ENCODE results near the gene ACOT4.

DNA sequence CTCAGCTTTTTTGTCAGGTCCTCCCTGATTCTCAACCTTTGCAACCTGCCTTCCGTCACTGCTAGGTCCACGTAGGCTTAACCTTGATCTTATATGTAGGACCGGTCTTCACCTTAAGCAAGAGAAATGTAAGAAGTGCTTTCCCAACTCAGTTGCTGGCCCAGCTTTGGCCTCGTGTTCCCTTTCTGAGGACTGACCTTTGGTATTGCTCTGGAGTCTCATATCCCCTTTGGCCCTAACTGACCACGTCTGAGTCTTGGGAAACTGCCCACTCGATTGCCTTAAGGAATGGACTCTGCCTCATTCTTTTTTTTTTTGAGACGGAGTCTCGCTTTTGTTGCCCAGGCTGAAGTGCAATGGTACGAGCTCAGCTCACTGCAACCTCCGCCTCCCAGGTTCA lies 28.6 kb downstream of the ACOT4 start:
- TF ChIP-seq, protein P1, sequence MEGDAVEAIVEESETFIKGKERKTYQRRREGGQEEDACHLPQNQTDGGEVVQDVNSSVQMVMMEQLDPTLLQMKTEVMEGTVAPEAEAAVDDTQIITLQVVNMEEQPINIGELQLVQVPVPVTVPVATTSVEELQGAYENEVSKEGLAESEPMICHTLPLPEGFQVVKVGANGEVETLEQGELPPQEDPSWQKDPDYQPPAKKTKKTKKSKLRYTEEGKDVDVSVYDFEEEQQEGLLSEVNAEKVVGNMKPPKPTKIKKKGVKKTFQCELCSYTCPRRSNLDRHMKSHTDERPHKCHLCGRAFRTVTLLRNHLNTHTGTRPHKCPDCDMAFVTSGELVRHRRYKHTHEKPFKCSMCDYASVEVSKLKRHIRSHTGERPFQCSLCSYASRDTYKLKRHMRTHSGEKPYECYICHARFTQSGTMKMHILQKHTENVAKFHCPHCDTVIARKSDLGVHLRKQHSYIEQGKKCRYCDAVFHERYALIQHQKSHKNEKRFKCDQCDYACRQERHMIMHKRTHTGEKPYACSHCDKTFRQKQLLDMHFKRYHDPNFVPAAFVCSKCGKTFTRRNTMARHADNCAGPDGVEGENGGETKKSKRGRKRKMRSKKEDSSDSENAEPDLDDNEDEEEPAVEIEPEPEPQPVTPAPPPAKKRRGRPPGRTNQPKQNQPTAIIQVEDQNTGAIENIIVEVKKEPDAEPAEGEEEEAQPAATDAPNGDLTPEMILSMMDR (IDR thresholded peaks at IDR 0.05) = no peak
- TF ChIP-seq EP300 (IDR thresholded peaks at IDR 0.05) (no peak), POLR2A (IDR thresholded peaks at IDR 0.05) (no peak), POLR2AphosphoS5 (IDR thresholded peaks at IDR 0.05) (no peak)

Measured in stomach (tissue), 4 donors.